ENCODE results near the gene CAMTA1.

GRCh38 chr1:6852136-6852890 is 67.1 kb downstream of the CAMTA1 start:
- no peak for TF ChIP-seq MAX (IDR thresholded peaks at IDR 0.05)
- TF ChIP-seq, protein P1, sequence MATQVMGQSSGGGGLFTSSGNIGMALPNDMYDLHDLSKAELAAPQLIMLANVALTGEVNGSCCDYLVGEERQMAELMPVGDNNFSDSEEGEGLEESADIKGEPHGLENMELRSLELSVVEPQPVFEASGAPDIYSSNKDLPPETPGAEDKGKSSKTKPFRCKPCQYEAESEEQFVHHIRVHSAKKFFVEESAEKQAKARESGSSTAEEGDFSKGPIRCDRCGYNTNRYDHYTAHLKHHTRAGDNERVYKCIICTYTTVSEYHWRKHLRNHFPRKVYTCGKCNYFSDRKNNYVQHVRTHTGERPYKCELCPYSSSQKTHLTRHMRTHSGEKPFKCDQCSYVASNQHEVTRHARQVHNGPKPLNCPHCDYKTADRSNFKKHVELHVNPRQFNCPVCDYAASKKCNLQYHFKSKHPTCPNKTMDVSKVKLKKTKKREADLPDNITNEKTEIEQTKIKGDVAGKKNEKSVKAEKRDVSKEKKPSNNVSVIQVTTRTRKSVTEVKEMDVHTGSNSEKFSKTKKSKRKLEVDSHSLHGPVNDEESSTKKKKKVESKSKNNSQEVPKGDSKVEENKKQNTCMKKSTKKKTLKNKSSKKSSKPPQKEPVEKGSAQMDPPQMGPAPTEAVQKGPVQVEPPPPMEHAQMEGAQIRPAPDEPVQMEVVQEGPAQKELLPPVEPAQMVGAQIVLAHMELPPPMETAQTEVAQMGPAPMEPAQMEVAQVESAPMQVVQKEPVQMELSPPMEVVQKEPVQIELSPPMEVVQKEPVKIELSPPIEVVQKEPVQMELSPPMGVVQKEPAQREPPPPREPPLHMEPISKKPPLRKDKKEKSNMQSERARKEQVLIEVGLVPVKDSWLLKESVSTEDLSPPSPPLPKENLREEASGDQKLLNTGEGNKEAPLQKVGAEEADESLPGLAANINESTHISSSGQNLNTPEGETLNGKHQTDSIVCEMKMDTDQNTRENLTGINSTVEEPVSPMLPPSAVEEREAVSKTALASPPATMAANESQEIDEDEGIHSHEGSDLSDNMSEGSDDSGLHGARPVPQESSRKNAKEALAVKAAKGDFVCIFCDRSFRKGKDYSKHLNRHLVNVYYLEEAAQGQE (IDR thresholded peaks at IDR 0.05) = no peak
- TF ChIP-seq SP1 (IDR thresholded peaks at IDR 0.05) = no peak
- TF ChIP-seq CTCF (IDR thresholded peaks at IDR 0.05; ENCODE audit: low read depth, low read length, missing input control) = no peak
- TF ChIP-seq RAD21 (IDR thresholded peaks at IDR 0.05) = no peak
- no peak for TF ChIP-seq TAF1 (conservative IDR thresholded peaks at IDR 0.05)
- TF ChIP-seq, protein P2, sequence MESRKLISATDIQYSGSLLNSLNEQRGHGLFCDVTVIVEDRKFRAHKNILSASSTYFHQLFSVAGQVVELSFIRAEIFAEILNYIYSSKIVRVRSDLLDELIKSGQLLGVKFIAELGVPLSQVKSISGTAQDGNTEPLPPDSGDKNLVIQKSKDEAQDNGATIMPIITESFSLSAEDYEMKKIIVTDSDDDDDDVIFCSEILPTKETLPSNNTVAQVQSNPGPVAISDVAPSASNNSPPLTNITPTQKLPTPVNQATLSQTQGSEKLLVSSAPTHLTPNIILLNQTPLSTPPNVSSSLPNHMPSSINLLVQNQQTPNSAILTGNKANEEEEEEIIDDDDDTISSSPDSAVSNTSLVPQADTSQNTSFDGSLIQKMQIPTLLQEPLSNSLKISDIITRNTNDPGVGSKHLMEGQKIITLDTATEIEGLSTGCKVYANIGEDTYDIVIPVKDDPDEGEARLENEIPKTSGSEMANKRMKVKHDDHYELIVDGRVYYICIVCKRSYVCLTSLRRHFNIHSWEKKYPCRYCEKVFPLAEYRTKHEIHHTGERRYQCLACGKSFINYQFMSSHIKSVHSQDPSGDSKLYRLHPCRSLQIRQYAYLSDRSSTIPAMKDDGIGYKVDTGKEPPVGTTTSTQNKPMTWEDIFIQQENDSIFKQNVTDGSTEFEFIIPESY (IDR thresholded peaks at IDR 0.05) = no peak

All from liver (tissue), 3 donors.